Measurements from ENCODE around the gene TARS3. TPM values are rescaled to one million over a fixed set of nuclear protein-coding genes. Genes with fewer than 3 reads are reported as not detected.

Gene TARS3
- total RNA-seq, 1 experiment from 2014 or later: 14.1 TPM

- no peak overlapping the region for H2BK5ac ChIP-seq (ENCODE audit: insufficient read length, low read length)
- H3K36me3 Mint-ChIP-seq (ENCODE audit: insufficient read depth in 1 of 3, low read depth in 3 of 3): peaks cover 8 to 26% (median 9%) of the 10 kb centered on the region in 3 experiments; a peak in 6 of 7 replicates
- no peak overlapping the region for H3K56ac ChIP-seq (ENCODE audit: insufficient read length, low read depth, low read length)
- no peak overlapping the region for H3K27ac ChIP-seq (ENCODE audit: insufficient read length, low read depth, low read length)
- H2BK15ac ChIP-seq (ENCODE audit: low read depth, low read length): no peak overlapping the region
- no peaks in the 10 kb centered on the region for H3K9me3 ChIP-seq (ENCODE audit: control insufficient read depth, low read depth, low read length)
- DNase-seq: no peak
- no peak overlapping the region for H2BK120ac ChIP-seq (ENCODE audit: low read depth, low read length, poor library complexity, severe bottlenecking)
- H3K27ac Mint-ChIP-seq: no peak overlapping the region
- H3K18ac ChIP-seq (ENCODE audit: insufficient read length, low read depth, low read length): no peak overlapping the region
- H4K5ac ChIP-seq (ENCODE audit: insufficient read length, low read depth, low read length): no peak overlapping the region
- no peaks in the 10 kb centered on the region for H3K79me1 ChIP-seq (ENCODE audit: insufficient read depth, low read depth, low read length, poor library complexity, severe bottlenecking)
- H3K9ac ChIP-seq (ENCODE audit: extremely low read depth, insufficient read length, low read length): no peak overlapping the region
- H2AK5ac ChIP-seq (ENCODE audit: insufficient read length, low read length): no peak overlapping the region
- no peak overlapping the region for H3K14ac ChIP-seq (ENCODE audit: insufficient read depth, low read length)
- H2AFZ ChIP-seq (ENCODE audit: low read length): no peak overlapping the region
- H3K9me3 Mint-ChIP-seq: peaks cover 2 to 7% of the 10 kb centered on the region in 2 experiments; a peak in 3 of 5 replicates
- H3K4ac ChIP-seq (ENCODE audit: low read depth, low read length): no peak overlapping the region
- H3K23me2 ChIP-seq (ENCODE audit: insufficient read length, low read depth, low read length, poor library complexity, severe bottlenecking): peaks cover 3% of the 10 kb centered on the region
- no CpG with 5 or more reads among the region's 8 CpGs for WGBS (ENCODE audit: extremely low coverage, insufficient read length, low lambda C conversion rate)
- no peaks in the 10 kb centered on the region for H4K20me1 ChIP-seq (ENCODE audit: control insufficient read depth, insufficient read depth, insufficient read length)
- H3K4me1 Mint-ChIP-seq: peaks cover 7 to 9% of the 10 kb centered on the region in 2 experiments
- H3K4me2 ChIP-seq (ENCODE audit: insufficient read depth, insufficient read length, low read length): no peak overlapping the region
- H3T11ph ChIP-seq (ENCODE audit: low read length): no peak overlapping the region
- H3K4me3 Mint-ChIP-seq: no peak overlapping the region; a peak in 1 of 5 replicates
- TF ChIP-seq CTCF (conservative IDR thresholded peaks at IDR 0.05): no peak
- no peak overlapping the region for H3K23ac ChIP-seq (ENCODE audit: insufficient read length, low read depth, low read length)
- no peaks in the 10 kb centered on the region for H3K27me3 Mint-ChIP-seq (ENCODE audit: low read depth)
- H2BK12ac ChIP-seq (ENCODE audit: insufficient read length, low read depth, low read length): no peak overlapping the region
- no peaks in the 10 kb centered on the region for H3K4me1 ChIP-seq (ENCODE audit: insufficient read depth, low read length)
- H3K79me2 ChIP-seq (ENCODE audit: insufficient read depth, low read length): peaks cover 3% of the 10 kb centered on the region; the same call in 1 of the 2 replicates
- H4K91ac ChIP-seq (ENCODE audit: insufficient read length, low read depth, low read length): no peak overlapping the region
- H4K8ac ChIP-seq (replicated peaks; ENCODE audit: insufficient read length, low read depth, low read length): no peak overlapping the region
- H3K27me3 ChIP-seq (ENCODE audit: insufficient read depth, low read length): no peaks in the 10 kb centered on the region
- H2BK20ac ChIP-seq (ENCODE audit: low read depth, low read length, poor library complexity, severe bottlenecking): no peak overlapping the region
These were observed 70.1 kb downstream of the TARS3 start for GRCh38 chr15:101654171-101654570.
